K562 (cell line): Measurements from ENCODE around the gene AUNIP. TPM values are rescaled to one million over a fixed set of nuclear protein-coding genes. Genes with fewer than 3 reads are reported as not detected.

ENCODE experiments used
- ATAC-seq: fragments of 200-7000 bp; cut with Tn5 transposase; 3 replicates; pipeline ENCODE4 v1.9.1; 2020; ENCODE audit warnings: moderate library complexity
- BruUV-seq: library from RNA; stranded (reverse); fragments of 400-500 nt; replicated peaks from 2 replicates; lab custom pipeline; 2021; lab: Mats Ljungman, UMichigan
- CTCF ChIA-PET: fragments of 300-600 bp; formaldehyde crosslinking; extraction: SDS; loops from one replicate; lab custom pipeline; 2021; ENCODE audit warnings: low intra/inter-chr PET ratio; lab: Yijun Ruan, JAX
- POLR2A ChIA-PET: fragments of 300-600, 350-650 bp; sonication (Branson Sonifier 250); formaldehyde crosslinking; extraction: SDS; loops from one replicate; lab custom pipeline; 2021; ENCODE audit warnings: antibody characterized with exemption, inconsistent platforms; lab: Yijun Ruan, JAX
- DNase-seq, 4 experiments: peaks; one replicate each; pipeline versions ENCODE4 v3.0.0 to v3.0.0-alpha.2; 2011 to 2018; ENCODE audit warnings: low spot score in 3 of 4, mixed read lengths in 3 of 4; ENCODE audit errors: extremely low read depth in 1 of 4
- FAIRE-seq: peaks from 2 replicates; lab custom pipeline; 2011; peaks lifted over from hg19 to GRCh38; lab: Jason Lieb, UNC
- H2AFZ ChIP-seq: 2 replicates; pipeline ENCODE4 v1.6.0; 2011; ENCODE audit warnings: low read depth, low read length, control low read depth, inconsistent platforms
- H3K27ac ChIP-seq: fragments of 200-600 bp; 3 replicates; pipeline ENCODE4 v1.8.0; 2011; ENCODE audit warnings: low read depth, mild to moderate bottlenecking, control low read depth, inconsistent platforms, low read length, moderate library complexity, mixed read lengths; ENCODE audit errors: extremely low read depth
- H3K27me3 ChIP-seq, 2 experiments: fragments of 300-600 bp in 1 of 2; 2 replicates in 1 of 2; 3 replicates in 1 of 2; pipeline versions ENCODE4 v1.6.0 to v1.8.0; 2011; ENCODE audit warnings: inconsistent platforms in 2 of 2, low read length in 2 of 2, mild to moderate bottlenecking in 1 of 2, mixed read lengths in 1 of 2, moderate library complexity in 1 of 2; ENCODE audit not compliant: control insufficient read depth in 2 of 2, insufficient read depth in 2 of 2
- H3K36me3 ChIP-seq: fragments of 300-600 bp; 3 replicates; pipeline ENCODE4 v1.8.0; 2011; ENCODE audit warnings: mild to moderate bottlenecking, low read length, inconsistent platforms; ENCODE audit not compliant: control insufficient read depth, insufficient read depth
- H3K4me1 ChIP-seq, 2 experiments: fragments of 200-600 bp in 1 of 2; replicated peaks in 1 of 2; 2 replicates in 1 of 2; 3 replicates in 1 of 2; pipeline versions ENCODE4 v1.5.1 to v1.8.0; 2011; ENCODE audit warnings: inconsistent platforms in 2 of 2, low read length in 2 of 2, mild to moderate bottlenecking in 1 of 2, mixed read lengths in 1 of 2, moderate library complexity in 1 of 2; ENCODE audit not compliant: control insufficient read depth in 2 of 2, insufficient read depth in 2 of 2
- H3K4me2 ChIP-seq: 2 replicates; pipeline ENCODE4 v1.6.1; 2011; ENCODE audit warnings: low read length, control low read depth, inconsistent platforms, mixed read lengths; ENCODE audit not compliant: insufficient read depth
- H3K4me3 ChIP-seq: fragments of 200-600 bp; sonication (generic), shearing (Covaris generic); 2 replicates; pipeline ENCODE4 v1.5.1; 2016; ENCODE audit warnings: control low read depth, inconsistent platforms
- H3K79me2 ChIP-seq: fragments of 200-600 bp; 3 replicates; pipeline ENCODE4 v1.8.0; 2011; ENCODE audit warnings: low read length, inconsistent platforms; ENCODE audit not compliant: control insufficient read depth, insufficient read depth
- H3K9ac ChIP-seq, 2 experiments: 2 replicates each; pipeline versions ENCODE4 v1.6.0 to v1.6.1; 2011; ENCODE audit warnings: low read depth in 2 of 2, low read length in 2 of 2, control low read depth in 1 of 2, inconsistent platforms in 1 of 2, mild to moderate bottlenecking in 1 of 2, mixed read lengths in 1 of 2; ENCODE audit not compliant: insufficient read depth in 1 of 2
- H3K9me1 ChIP-seq: one replicate; pipeline ENCODE4 v1.6.0; 2011; ENCODE audit warnings: inconsistent platforms, mild to moderate bottlenecking, low read length, moderate library complexity; ENCODE audit not compliant: control insufficient read depth, insufficient read depth
- H3K9me3 ChIP-seq: replicated peaks from 2 replicates; pipeline ENCODE4 v1.5.1; 2011; ENCODE audit warnings: low read depth, low read length, inconsistent platforms; ENCODE audit not compliant: control insufficient read depth, insufficient read depth
- H4K20me1 ChIP-seq: replicated peaks from 2 replicates; pipeline ENCODE4 v1.6.1; 2011; ENCODE audit warnings: low read length, inconsistent platforms, mixed read lengths; ENCODE audit not compliant: control insufficient read depth, insufficient read depth
- BMI1 ChIP-seq: fragments of 150-350 bp; IDR thresholded peaks from 2 replicates; pipeline ENCODE4 v1.6.1; 2014; ENCODE audit warnings: low read length
- HDAC1 ChIP-seq, 2 experiments: fragments of 450-650 bp; IDR thresholded peaks; 2 replicates each; pipeline ENCODE4 v1.6.1; 2016 to 2017; ENCODE audit warnings: inconsistent platforms in 1 of 2, mild to moderate bottlenecking in 1 of 2, moderate library complexity in 1 of 2
- NONO ChIP-seq, 2 experiments: fragments of 200-400 bp in 1 of 2; fragments of 450-650 bp in 1 of 2; formaldehyde crosslinking in 1 of 2; IDR thresholded peaks; 2 replicates each; pipeline ENCODE4 v1.6.1; 2017; ENCODE audit warnings: low read depth in 2 of 2, mild to moderate bottlenecking in 2 of 2, moderate library complexity in 2 of 2, low read length in 1 of 2
- PCBP2 ChIP-seq: fragments of 200-400 bp; formaldehyde crosslinking; IDR thresholded peaks from 2 replicates; pipeline ENCODE4 v1.6.1; 2018; ENCODE audit warnings: low read length, low read depth, mild to moderate bottlenecking, moderate library complexity; ENCODE audit not compliant: poor library complexity, severe bottlenecking
- RBM34 ChIP-seq: fragments of 200-400 bp; formaldehyde crosslinking; IDR thresholded peaks from 2 replicates; pipeline ENCODE4 v1.6.1; 2018; ENCODE audit warnings: low read length, borderline replicate concordance; ENCODE audit not compliant: insufficient read depth
- ZNF586 ChIP-seq: fragments of 450-650 bp; formaldehyde crosslinking; conservative IDR thresholded peaks from 2 replicates; pipeline ENCODE4 v1.4.0; 2020; ENCODE audit warnings: mild to moderate bottlenecking, moderate library complexity
- ZNF644 ChIP-seq: fragments of 200-800 bp; sonication (Bioruptor generic); IDR thresholded peaks from 2 replicates; pipeline ENCODE4 v1.6.1; 2016; ENCODE audit warnings: low read depth, missing genetic modification characterization, missing compliant biosample characterization
- WGBS: fragments of 100-300 bp; shearing (Covaris generic); methylation state at CpG from one replicate; pipeline ENCODE4 v1.1.6; 2016; ENCODE audit warnings: low coverage, mixed read lengths; ENCODE audit not compliant: insufficient coverage; ENCODE audit errors: missing lambda C conversion rate; 5-methylcytosine and 5-hydroxymethylcytosine counted together
- in situ Hi-C: fragments of 300-500 bp; cut with MboI; formaldehyde crosslinking; loops from 4 replicates; pipeline ENCODE4 v1.15.0; 2018; ENCODE audit warnings: inconsistent platforms, mixed read lengths
- intact Hi-C: fragments of 100-400 bp; cut with micrococcal nuclease; formaldehyde crosslinking; loops from 2 replicates; pipeline ENCODE4 v1.14.2; 2022
- polyA plus RNA-seq, 8 experiments: library from polyadenylated mRNA; depleted of rRNA in 4 of 8; stranded (reverse) in 5 of 8; unstranded in 3 of 8; fragments of >200 nt; fragmentation: Nextera tagmentation in 2 of 8; fragmentation: Illumina TruSeq in 1 of 8; extraction: Ambion mirVana in 2 of 8; extraction: Trizol in 1 of 8; gene quantifications; 2 replicates each; pipeline versions ENCODE4 v1.2.1 to v1.2.3, GENCODE V29; 2011 to 2014; ENCODE audit warnings: inconsistent platforms in 1 of 8, missing spikeins in 1 of 8
- total RNA-seq, 7 experiments: library from RNA; depleted of rRNA in 6 of 7; stranded (reverse); fragments of >200 nt in 6 of 7; fragmentation: Illumina TruSeq in 2 of 7; extraction: Trizol in 2 of 7; gene quantifications; 2 replicates each; pipeline versions ENCODE4 v1.2.1 to v1.2.3, GENCODE V29; 2011 to 2021; ENCODE audit warnings: low replicate concordance in 1 of 7
- TF ChIP-seq, protein P1 (sequence below): fragments of 450-650 bp; IDR thresholded peaks from 2 replicates; pipeline ENCODE4 v1.7.1; 2018; ENCODE audit warnings: mild to moderate bottlenecking, low read depth; ENCODE audit not compliant: partially characterized antibody

AUNIP gene
- total and polyA plus RNA-seq, 9 of the 15 experiments (the other 6 are each of a cell fraction or from before 2014, with no cell fraction given) = 12.1 to 53.8 (median 47.1) TPM

GRCh38 chr1:25798666-25799351 lies 60.4 kb downstream of the AUNIP start:
- Histone ChIP-seq H3K9ac (0 out of 4 replicates have a peak overlapping the region, but pooled peaks of 1 of the 2 experiments have one; percentile 58), H4K20me1 (no peaks in the 10 kb centered on the region), H3K36me3 (no peaks in the 10 kb centered on the region)
- POLR2A ChIA-PET = interaction anchor here (0.7 to 0.8 kb wide), 2 partner anchors 11 to 13 kb away, joined by 4 to 6 read pairs; no protein-coding TSS in a partner anchor
- no peak for ATAC-seq
- TF ChIP-seq PCBP2 (no peak), NONO (IDR thresholded peaks at IDR 0.05; ENCODE audit: low read depth in 2 of 2, low read length in 1 of 2) (no peak), ZNF644 (tag) (no peak), ZNF586 (CRISPR knock-in tag) (no peak), BMI1 (no peak), HDAC1 (IDR thresholded peaks at IDR 0.05) (no peak), RBM34 (no peak)
- TF ChIP-seq, protein P1, sequence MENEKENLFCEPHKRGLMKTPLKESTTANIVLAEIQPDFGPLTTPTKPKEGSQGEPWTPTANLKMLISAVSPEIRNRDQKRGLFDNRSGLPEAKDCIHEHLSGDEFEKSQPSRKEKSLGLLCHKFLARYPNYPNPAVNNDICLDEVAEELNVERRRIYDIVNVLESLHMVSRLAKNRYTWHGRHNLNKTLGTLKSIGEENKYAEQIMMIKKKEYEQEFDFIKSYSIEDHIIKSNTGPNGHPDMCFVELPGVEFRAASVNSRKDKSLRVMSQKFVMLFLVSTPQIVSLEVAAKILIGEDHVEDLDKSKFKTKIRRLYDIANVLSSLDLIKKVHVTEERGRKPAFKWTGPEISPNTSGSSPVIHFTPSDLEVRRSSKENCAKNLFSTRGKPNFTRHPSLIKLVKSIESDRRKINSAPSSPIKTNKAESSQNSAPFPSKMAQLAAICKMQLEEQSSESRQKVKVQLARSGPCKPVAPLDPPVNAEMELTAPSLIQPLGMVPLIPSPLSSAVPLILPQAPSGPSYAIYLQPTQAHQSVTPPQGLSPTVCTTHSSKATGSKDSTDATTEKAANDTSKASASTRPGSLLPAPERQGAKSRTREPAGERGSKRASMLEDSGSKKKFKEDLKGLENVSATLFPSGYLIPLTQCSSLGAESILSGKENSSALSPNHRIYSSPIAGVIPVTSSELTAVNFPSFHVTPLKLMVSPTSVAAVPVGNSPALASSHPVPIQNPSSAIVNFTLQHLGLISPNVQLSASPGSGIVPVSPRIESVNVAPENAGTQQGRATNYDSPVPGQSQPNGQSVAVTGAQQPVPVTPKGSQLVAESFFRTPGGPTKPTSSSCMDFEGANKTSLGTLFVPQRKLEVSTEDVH = no peak
- TF ChIP-seq, all 486 proteins: peak for 0
- FAIRE-seq = no peak
- no peaks in the 10 kb centered on the region for H3K79me2 ChIP-seq
- H3K4me3 ChIP-seq = no peak overlapping the region
- intact Hi-C loops = loop anchor here (5.0 to 10.0 kb wide), 3 partner anchors 54 to 257 kb away; partner anchors contain the start of gene LDLRAP1
- in situ Hi-C loops = loop anchor here (5.0 kb wide), 1 partner anchor 187 kb away; no protein-coding TSS in a partner anchor
- 38% methylated on average over 8 of the region's 8 CpGs for WGBS
- H3K27ac ChIP-seq = no peak overlapping the region
- H3K9me1 ChIP-seq = no peaks in the 10 kb centered on the region
- peaks cover 16 to 30% of the 10 kb centered on the region in 2 experiments for H3K27me3 ChIP-seq
- no TSS peak for BruUV-seq
- no peaks in the 10 kb centered on the region for H3K9me3 ChIP-seq
- peaks cover 15 to 20% of the 10 kb centered on the region in 2 experiments; a peak in 4 of 5 replicates for H3K4me1 ChIP-seq
- CTCF ChIA-PET = interaction anchor here (0.9 to 3.3 kb wide), 2 partner anchors 102 to 189 kb away, joined by 3 to 15 read pairs; no protein-coding TSS in a partner anchor
- H2AFZ ChIP-seq = no peak overlapping the region
- DNase-seq = no peak
- H3K4me2 ChIP-seq = no peak overlapping the region
